ENCODE results near the gene SIL1.

Gene SIL1

DNA sequence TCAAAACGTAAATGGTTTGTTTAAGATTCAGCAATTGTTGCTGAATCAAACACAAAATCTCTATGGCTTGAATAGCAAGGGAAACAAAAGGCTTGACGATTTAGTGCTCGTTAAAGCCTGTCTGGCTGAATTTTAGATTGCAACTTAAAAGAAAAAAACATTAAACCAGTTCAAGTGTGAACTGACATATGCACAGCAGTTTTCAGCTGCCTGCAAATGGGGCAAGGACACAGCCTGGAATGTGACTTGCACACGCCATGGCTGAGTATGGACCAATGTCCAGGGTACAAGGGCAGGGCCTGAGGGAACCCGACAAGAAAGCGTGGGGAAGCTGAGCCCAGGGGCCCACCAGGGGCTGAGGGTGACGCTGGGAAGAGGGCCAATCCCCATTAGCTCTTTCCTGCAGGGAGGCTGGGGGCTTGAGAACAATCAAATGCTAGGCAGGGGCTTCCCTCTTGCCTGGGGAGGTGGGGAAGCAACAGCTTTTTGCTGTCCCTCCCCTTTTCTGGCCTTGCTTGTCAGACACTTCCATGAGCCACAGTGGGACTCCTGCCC is 233.4 kb downstream of the SIL1 start:
- H3K4me3 ChIP-seq (replicated peaks in 1 of 2; ENCODE audit: low read depth in 2 of 2, low read length in 2 of 2): no peak overlapping the region
- no peak for TF ChIP-seq CTCF (IDR thresholded peaks at IDR 0.05; ENCODE audit: low read depth, low read length)
- no peak for DNase-seq (ENCODE audit: low read depth in 2 of 2)

GRCh38 chr5:138963763-138964371 is 234.3 kb downstream of the SIL1 start:
- H3K4me3 ChIP-seq (replicated peaks in 1 of 2; ENCODE audit: low read depth in 2 of 2, low read length in 2 of 2): no peak overlapping the region

GRCh38 chr5:138962614-138963370 is 235.4 kb downstream of the SIL1 start:
- H3K4me3 ChIP-seq (replicated peaks in 1 of 2; ENCODE audit: low read depth in 2 of 2, low read length in 2 of 2): no peak overlapping the region
- no peak for TF ChIP-seq CTCF (IDR thresholded peaks at IDR 0.05; ENCODE audit: low read depth, low read length)
- no peak for DNase-seq (ENCODE audit: low read depth in 2 of 2)

More at GRCh38 chr5:138963763-138964371, 234.3 kb downstream of the SIL1 start:
- no peak for DNase-seq (ENCODE audit: low read depth in 2 of 2)
- TF ChIP-seq CTCF (IDR thresholded peaks at IDR 0.05; ENCODE audit: low read depth, low read length): no peak

GRCh38 chr5:138961729-138962128 is 236.4 kb downstream of the SIL1 start:
- TF ChIP-seq CTCF (IDR thresholded peaks at IDR 0.05; ENCODE audit: low read depth, low read length): no peak
- no peak overlapping the region for H3K4me3 ChIP-seq (replicated peaks in 1 of 2; ENCODE audit: low read depth in 2 of 2, low read length in 2 of 2)
- DNase-seq (ENCODE audit: low read depth in 2 of 2): no peak

DNA sequence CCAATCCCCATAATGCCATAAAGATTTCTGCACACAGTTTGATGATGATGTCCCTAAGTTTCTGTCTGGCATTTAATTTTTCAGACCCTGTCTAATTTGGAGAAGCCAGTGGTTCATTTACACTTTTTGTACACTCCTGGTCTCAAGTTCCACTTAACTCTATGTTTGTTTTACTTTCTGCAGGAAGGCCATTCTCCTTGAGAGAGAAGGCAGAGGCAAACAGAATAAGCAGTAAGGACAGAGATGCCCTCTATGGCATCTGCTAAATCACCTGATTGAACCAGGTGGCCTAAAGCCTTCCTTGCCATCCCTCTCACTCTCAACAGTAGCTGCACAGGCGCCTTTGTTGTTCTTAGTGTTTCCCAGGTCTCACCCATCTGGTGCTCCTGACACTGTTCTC is 236.9 kb downstream of the SIL1 start:
- no peak for TF ChIP-seq CTCF (IDR thresholded peaks at IDR 0.05; ENCODE audit: low read depth, low read length)
- no peak for DNase-seq (ENCODE audit: low read depth in 2 of 2)
- H3K4me3 ChIP-seq (replicated peaks in 1 of 2; ENCODE audit: low read depth in 2 of 2, low read length in 2 of 2): no peak overlapping the region

- no peak overlapping the region for H3K4me3 ChIP-seq (replicated peaks in 1 of 2; ENCODE audit: low read depth in 2 of 2, low read length in 2 of 2)
- no peak for TF ChIP-seq CTCF (IDR thresholded peaks at IDR 0.05; ENCODE audit: low read depth, low read length)
- DNase-seq (ENCODE audit: low read depth in 2 of 2): no peak
These were observed 237.9 kb downstream of the SIL1 start for GRCh38 chr5:138960145-138960692.
